ENCODE results near the gene ARHGEF26. TPM values are rescaled to one million over a fixed set of nuclear protein-coding genes. Genes with fewer than 3 reads are reported as not detected.

Gene ARHGEF26
- total and polyA plus RNA-seq, 8 donors, result 3.9 to 40.6 (median 20.9) TPM

DNA sequence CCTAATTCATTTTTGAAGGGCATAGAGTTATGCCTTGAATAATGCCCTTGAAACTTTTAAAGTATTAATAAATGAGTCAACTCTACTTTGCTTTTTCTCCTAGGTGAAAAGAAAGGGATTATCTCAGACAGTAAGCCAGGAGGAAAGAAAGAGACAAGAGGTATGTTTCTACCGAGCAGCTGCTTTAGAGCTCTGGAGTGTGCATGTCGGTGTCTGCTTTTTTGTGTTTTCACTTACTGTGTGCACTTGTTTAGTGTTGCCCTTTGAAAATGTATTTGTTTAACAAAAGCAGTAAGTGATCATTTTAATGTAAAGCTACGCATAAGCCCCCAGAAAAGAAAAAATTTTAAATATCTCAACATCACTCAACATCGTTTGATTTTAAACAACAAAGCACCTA, 28.1 kb downstream of the ARHGEF26 start:
- Histone ChIP-seq H3K27me3 (no peaks in the 10 kb centered on the region), H3K36me3 (peaks cover 0 to 19% (median 16%) of the 10 kb centered on the region in 4 donors), H3K4me3 (no peak overlapping the region), H3K4me1 (peaks cover 0 to 21% (median 8%) of the 10 kb centered on the region in 4 donors), H3K9me3 (no peaks in the 10 kb centered on the region), H3K27ac (no peak overlapping the region)
- 82 to 93% (median 89%) methylated on average over 4 of the region's 4 CpGs for WGBS, 5 donors
- intact Hi-C loops (cut with DNase I; ENCODE audit: low total_unique reads), result no loop called here
- no peak for DNase-seq
- TF ChIP-seq POLR2AphosphoS5 (IDR thresholded peaks at IDR 0.05) (no peak), EP300 (IDR thresholded peaks at IDR 0.05) (no peak), POLR2A (IDR thresholded peaks at IDR 0.05) (no peak)
- TF ChIP-seq, protein P1, sequence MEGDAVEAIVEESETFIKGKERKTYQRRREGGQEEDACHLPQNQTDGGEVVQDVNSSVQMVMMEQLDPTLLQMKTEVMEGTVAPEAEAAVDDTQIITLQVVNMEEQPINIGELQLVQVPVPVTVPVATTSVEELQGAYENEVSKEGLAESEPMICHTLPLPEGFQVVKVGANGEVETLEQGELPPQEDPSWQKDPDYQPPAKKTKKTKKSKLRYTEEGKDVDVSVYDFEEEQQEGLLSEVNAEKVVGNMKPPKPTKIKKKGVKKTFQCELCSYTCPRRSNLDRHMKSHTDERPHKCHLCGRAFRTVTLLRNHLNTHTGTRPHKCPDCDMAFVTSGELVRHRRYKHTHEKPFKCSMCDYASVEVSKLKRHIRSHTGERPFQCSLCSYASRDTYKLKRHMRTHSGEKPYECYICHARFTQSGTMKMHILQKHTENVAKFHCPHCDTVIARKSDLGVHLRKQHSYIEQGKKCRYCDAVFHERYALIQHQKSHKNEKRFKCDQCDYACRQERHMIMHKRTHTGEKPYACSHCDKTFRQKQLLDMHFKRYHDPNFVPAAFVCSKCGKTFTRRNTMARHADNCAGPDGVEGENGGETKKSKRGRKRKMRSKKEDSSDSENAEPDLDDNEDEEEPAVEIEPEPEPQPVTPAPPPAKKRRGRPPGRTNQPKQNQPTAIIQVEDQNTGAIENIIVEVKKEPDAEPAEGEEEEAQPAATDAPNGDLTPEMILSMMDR (IDR thresholded peaks at IDR 0.05), result no peak

DNA sequence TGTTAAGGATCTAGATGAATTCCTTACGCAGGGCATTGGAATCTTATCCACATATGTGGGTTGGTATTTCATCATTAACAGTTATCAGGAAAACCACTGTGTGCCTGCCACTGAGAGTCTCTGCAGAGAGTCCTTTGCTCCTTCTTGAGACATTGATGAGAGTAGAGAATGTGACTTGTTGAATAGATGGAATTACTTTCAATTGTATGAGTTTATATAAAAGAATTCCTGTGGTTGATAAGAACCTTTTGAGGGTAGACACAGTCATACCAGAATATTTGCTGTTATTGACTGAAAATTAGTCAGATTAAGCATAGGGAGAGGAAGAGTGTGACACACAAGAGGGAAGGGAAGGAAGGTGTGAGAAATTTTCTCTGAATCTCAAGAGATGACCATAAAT, 30.8 kb downstream of the ARHGEF26 start:
- intact Hi-C loops (cut with DNase I; ENCODE audit: low total_unique reads), result no loop called here

DNA sequence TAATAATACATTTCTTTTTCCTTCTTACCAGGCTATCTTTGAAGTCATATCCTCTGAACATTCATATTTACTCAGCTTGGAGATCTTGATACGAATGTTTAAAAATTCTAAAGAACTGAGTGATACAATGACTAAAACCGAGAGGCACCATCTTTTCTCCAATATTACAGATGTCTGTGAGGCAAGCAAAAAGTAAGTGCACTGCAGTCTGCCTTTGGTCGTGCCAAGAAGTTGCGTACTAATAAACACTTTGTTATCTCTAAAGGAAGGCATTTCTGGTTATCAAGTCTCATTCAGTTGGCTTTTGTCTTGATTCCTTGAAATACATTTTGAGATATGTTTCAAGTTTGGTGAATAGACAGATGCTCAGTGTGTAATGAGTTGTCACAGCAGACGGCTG, 31.6 kb downstream of the ARHGEF26 start:
- no peak for DNase-seq
- no peak for TF ChIP-seq POLR2AphosphoS5 (IDR thresholded peaks at IDR 0.05)
- TF ChIP-seq EP300 (IDR thresholded peaks at IDR 0.05), result no peak
- TF ChIP-seq, protein P1 (IDR thresholded peaks at IDR 0.05), result no peak
- no peak for TF ChIP-seq POLR2A (IDR thresholded peaks at IDR 0.05)
- 77 to 86% (median 80%) methylated on average over 5 of the region's 5 CpGs for WGBS, 5 donors
- H3K36me3 ChIP-seq, result peaks cover 0 to 19% (median 16%) of the 10 kb centered on the region in 4 donors
- no peak overlapping the region for H3K4me3 ChIP-seq
- no peaks in the 10 kb centered on the region for H3K9me3 ChIP-seq
- H3K27me3 ChIP-seq, result no peaks in the 10 kb centered on the region
- intact Hi-C loops (cut with DNase I; ENCODE audit: low total_unique reads), result no loop called here
- peaks cover 0 to 7% (median 0%) of the 10 kb centered on the region in 4 donors for H3K4me1 ChIP-seq
- no peak overlapping the region for H3K27ac ChIP-seq

More for the DNA sequence above, 30.8 kb downstream of the ARHGEF26 start:
- Histone ChIP-seq H3K4me1 (peaks cover 0 to 7% (median 0%) of the 10 kb centered on the region in 4 donors), H3K27ac (no peak overlapping the region), H3K36me3 (peaks cover 0 to 19% (median 16%) of the 10 kb centered on the region in 4 donors), H3K27me3 (no peaks in the 10 kb centered on the region), H3K4me3 (no peak overlapping the region), H3K9me3 (no peaks in the 10 kb centered on the region)
- TF ChIP-seq, protein P1 (IDR thresholded peaks at IDR 0.05), result no peak
- TF ChIP-seq POLR2AphosphoS5 (IDR thresholded peaks at IDR 0.05) (no peak), EP300 (IDR thresholded peaks at IDR 0.05) (no peak), POLR2A (IDR thresholded peaks at IDR 0.05) (no peak)
- 80 to 87% (median 86%) methylated on average over 1 of the region's 1 CpG for WGBS, 5 donors
- DNase-seq, result no peak

DNA sequence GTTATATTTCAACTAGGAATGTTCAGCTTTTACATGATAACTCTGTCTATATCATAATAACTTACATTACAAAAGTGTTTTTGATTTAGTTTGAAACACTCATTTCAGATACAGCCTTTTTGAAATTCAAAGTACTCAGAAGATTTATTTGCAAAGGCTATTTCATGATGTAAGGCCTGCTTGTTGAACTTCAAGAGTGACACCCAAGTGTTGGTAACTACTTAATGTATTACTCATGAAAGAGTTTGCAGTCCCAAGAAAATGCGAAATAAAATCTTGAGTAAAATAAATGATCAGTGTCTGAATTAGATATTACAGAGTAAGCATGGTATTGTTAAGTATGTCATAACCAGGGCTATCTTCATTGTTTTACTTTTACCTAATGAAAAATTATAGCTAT, 35.3 kb downstream of the ARHGEF26 start:
- Histone ChIP-seq H3K27ac (no peak overlapping the region), H3K4me3 (no peak overlapping the region)

More for the DNA sequence above, 35.3 kb downstream of the ARHGEF26 start:
- DNase-seq, result no peak
- 84 to 97% (median 96%) methylated on average over 1 of the region's 1 CpG for WGBS, 5 donors
- Histone ChIP-seq H3K36me3 (peaks cover 0 to 13% (median 8%) of the 10 kb centered on the region in 4 donors), H3K27me3 (no peaks in the 10 kb centered on the region), H3K9me3 (no peaks in the 10 kb centered on the region), H3K4me1 (peaks cover 0 to 8% (median 4%) of the 10 kb centered on the region in 4 donors)
- TF ChIP-seq EP300 (IDR thresholded peaks at IDR 0.05), result no peak
- TF ChIP-seq POLR2A (IDR thresholded peaks at IDR 0.05), result no peak
- TF ChIP-seq, protein P1 (IDR thresholded peaks at IDR 0.05), result no peak
- no peak for TF ChIP-seq POLR2AphosphoS5 (IDR thresholded peaks at IDR 0.05)
- intact Hi-C loops (cut with DNase I; ENCODE audit: low total_unique reads), result no loop called here
